Panc1 (cell line): ENCODE measurements around the gene PRRX1. TPM values are rescaled to one million over a fixed set of nuclear protein-coding genes. Genes with fewer than 3 reads are reported as not detected.

Experiments
- ATAC-seq: fragments of 200-7000 bp; cut with Tn5 transposase; 2 replicates; pipeline ENCODE4 v1.9.1; 2020; ENCODE audit warnings: mild to moderate bottlenecking, moderate library complexity
- BruUV-seq: library from RNA; stranded (reverse); fragments of 400-500 nt; replicated peaks from 2 replicates; lab custom pipeline; 2021; lab: Mats Ljungman, UMichigan
- CTCF ChIA-PET: fragments of 300-600 bp; sonication (Branson Sonifier 250); formaldehyde crosslinking; loops from one replicate; lab custom pipeline; 2022; ENCODE audit warnings: antibody characterized with exemption; lab: Charles Lee
- POLR2A ChIA-PET: fragments of 300-600 bp; sonication (Branson Sonifier 250); formaldehyde crosslinking; loops from one replicate; lab custom pipeline; 2022; ENCODE audit warnings: antibody characterized with exemption; lab: Charles Lee
- DNase-seq: peaks from one replicate; pipeline ENCODE4 v3.0.0-alpha.2; 2010; ENCODE audit warnings: low read depth, low spot score
- H3K27ac ChIP-seq: 2 replicates; pipeline ENCODE4 v1.5.1; 2011; ENCODE audit warnings: mild to moderate bottlenecking, low read length, inconsistent platforms
- H3K27me3 ChIP-seq: fragments of 200-500 bp; sonication (Bioruptor generic); 2 replicates; pipeline ENCODE4 v1.6.0; 2014; ENCODE audit warnings: low read length, inconsistent platforms; ENCODE audit not compliant: control insufficient read depth, insufficient read depth
- H3K36me3 ChIP-seq: fragments of 200-500 bp; sonication (Bioruptor generic); 2 replicates; pipeline ENCODE4 v1.5.1; 2014; ENCODE audit warnings: inconsistent platforms, mild to moderate bottlenecking, low read length, moderate library complexity; ENCODE audit not compliant: control insufficient read depth, insufficient read depth
- H3K4me1 ChIP-seq: 2 replicates; pipeline ENCODE4 v1.5.1; 2011; ENCODE audit warnings: inconsistent platforms, mild to moderate bottlenecking, low read length, moderate library complexity; ENCODE audit not compliant: control insufficient read depth, insufficient read depth
- H3K4me3 ChIP-seq, 2 experiments: 2 replicates each; pipeline ENCODE4 v1.5.1; 2011 to 2012; ENCODE audit warnings: low read depth in 2 of 2, low read length in 2 of 2, mild to moderate bottlenecking in 2 of 2, inconsistent platforms in 1 of 2, moderate library complexity in 1 of 2
- H3K9me3 ChIP-seq: fragments of 200-500 bp; sonication (Bioruptor generic); 2 replicates; pipeline ENCODE4 v1.5.1; 2014; ENCODE audit warnings: low read depth, mild to moderate bottlenecking, inconsistent platforms, low read length, moderate library complexity; ENCODE audit not compliant: control insufficient read depth, insufficient read depth
- CTCF ChIP-seq: fragments of 450-650 bp; IDR thresholded peaks from 2 replicates; pipeline ENCODE4 v1.5.1; 2017; ENCODE audit warnings: mild to moderate bottlenecking
- POLR2AphosphoS5 ChIP-seq: IDR thresholded peaks from 2 replicates; pipeline ENCODE4 v1.6.1; 2012; ENCODE audit warnings: mild to moderate bottlenecking, low read depth, low read length, moderate library complexity
- REST ChIP-seq, 2 experiments: IDR thresholded peaks; 2 replicates each; pipeline ENCODE4 v1.6.1; 2011 to 2012; ENCODE audit warnings: low read depth in 2 of 2, control low read depth in 1 of 2, low read length in 1 of 2, mild to moderate bottlenecking in 1 of 2, moderate library complexity in 1 of 2; ENCODE audit not compliant: insufficient read depth in 1 of 2
- SIN3A ChIP-seq: IDR thresholded peaks from 2 replicates; pipeline ENCODE4 v1.6.1; 2012; ENCODE audit warnings: low read depth, mild to moderate bottlenecking, low read length, moderate library complexity, borderline replicate concordance; ENCODE audit not compliant: insufficient read depth
- TCF7L2 ChIP-seq: IDR thresholded peaks from 2 replicates; pipeline ENCODE4 v1.6.1; 2011; ENCODE audit warnings: mild to moderate bottlenecking, low read depth, low read length, inconsistent platforms
- in situ Hi-C: cut with HindIII; loops from 2 replicates; pipeline ENCODE4 v1.10.0; 2016; ENCODE audit warnings: low sequenced_read_pairs, low pct_unique_long_range_greater_than_20kb
- intact Hi-C: fragments of 100-400 bp; cut with micrococcal nuclease; formaldehyde crosslinking; loops from one replicate; pipeline ENCODE4 v1.10.0; 2022; ENCODE audit not compliant: unreplicated experiment
- total RNA-seq: library from RNA; stranded (reverse); gene quantifications from one replicate; pipeline ENCODE4 v1.2.1, GENCODE V29; 2021; ENCODE audit not compliant: unreplicated experiment

Gene PRRX1
- total RNA-seq, 1 experiment from 2014 or later: 0.69 TPM

GRCh38 chr1:170696591-170697290 lies 32.8 kb downstream of the PRRX1 start:
- Histone ChIP-seq H3K27ac (no peak overlapping the region), H3K27me3 (no peaks in the 10 kb centered on the region), H3K4me3 (no peak overlapping the region), H3K36me3 (no peaks in the 10 kb centered on the region), H3K9me3 (no peaks in the 10 kb centered on the region), H3K4me1 (no peaks in the 10 kb centered on the region)
- ATAC-seq (no peak), DNase-seq (no peak)
- intact Hi-C loops: no loop called here
- no peak for TF ChIP-seq SIN3A
- no peak for TF ChIP-seq CTCF
- no peak for TF ChIP-seq REST (IDR thresholded peaks at IDR 0.05; ENCODE audit: insufficient read depth in 1 of 2, low read depth in 2 of 2, low read length in 1 of 2)
- no peak for TF ChIP-seq TCF7L2
- no peak for TF ChIP-seq POLR2AphosphoS5
- in situ Hi-C loops: no loop called here
- ChIA-PET CTCF (no interaction called here), POLR2A (no interaction called here)
- no TSS peak for BruUV-seq

- DNase-seq (no peak), ATAC-seq (no peak)
- no TSS peak for BruUV-seq
- Histone ChIP-seq H3K9me3 (no peaks in the 10 kb centered on the region), H3K4me3 (no peak overlapping the region), H3K27me3 (no peaks in the 10 kb centered on the region), H3K4me1 (no peaks in the 10 kb centered on the region), H3K36me3 (no peaks in the 10 kb centered on the region), H3K27ac (no peak overlapping the region)
- intact Hi-C loops (no loop called here), in situ Hi-C loops (no loop called here)
- CTCF ChIA-PET: no interaction called here
- TF ChIP-seq SIN3A (no peak), TCF7L2 (no peak), POLR2AphosphoS5 (no peak), CTCF (no peak), REST (IDR thresholded peaks at IDR 0.05; ENCODE audit: insufficient read depth in 1 of 2, low read depth in 2 of 2, low read length in 1 of 2) (no peak)
- POLR2A ChIA-PET: no interaction called here
These were observed 33.4 kb downstream of the PRRX1 start for GRCh38 chr1:170697316-170697715.
